ENCODE measurements around the gene KRTAP10-6. TPM values are rescaled to one million over a fixed set of nuclear protein-coding genes. Genes with fewer than 3 reads are reported as not detected.
A peak's percentile ranks its signal among the peaks of the same experiment; 100 is the strongest.

Gene KRTAP10-6
- total and polyA plus RNA-seq, 10 donors, result not detected

DNA sequence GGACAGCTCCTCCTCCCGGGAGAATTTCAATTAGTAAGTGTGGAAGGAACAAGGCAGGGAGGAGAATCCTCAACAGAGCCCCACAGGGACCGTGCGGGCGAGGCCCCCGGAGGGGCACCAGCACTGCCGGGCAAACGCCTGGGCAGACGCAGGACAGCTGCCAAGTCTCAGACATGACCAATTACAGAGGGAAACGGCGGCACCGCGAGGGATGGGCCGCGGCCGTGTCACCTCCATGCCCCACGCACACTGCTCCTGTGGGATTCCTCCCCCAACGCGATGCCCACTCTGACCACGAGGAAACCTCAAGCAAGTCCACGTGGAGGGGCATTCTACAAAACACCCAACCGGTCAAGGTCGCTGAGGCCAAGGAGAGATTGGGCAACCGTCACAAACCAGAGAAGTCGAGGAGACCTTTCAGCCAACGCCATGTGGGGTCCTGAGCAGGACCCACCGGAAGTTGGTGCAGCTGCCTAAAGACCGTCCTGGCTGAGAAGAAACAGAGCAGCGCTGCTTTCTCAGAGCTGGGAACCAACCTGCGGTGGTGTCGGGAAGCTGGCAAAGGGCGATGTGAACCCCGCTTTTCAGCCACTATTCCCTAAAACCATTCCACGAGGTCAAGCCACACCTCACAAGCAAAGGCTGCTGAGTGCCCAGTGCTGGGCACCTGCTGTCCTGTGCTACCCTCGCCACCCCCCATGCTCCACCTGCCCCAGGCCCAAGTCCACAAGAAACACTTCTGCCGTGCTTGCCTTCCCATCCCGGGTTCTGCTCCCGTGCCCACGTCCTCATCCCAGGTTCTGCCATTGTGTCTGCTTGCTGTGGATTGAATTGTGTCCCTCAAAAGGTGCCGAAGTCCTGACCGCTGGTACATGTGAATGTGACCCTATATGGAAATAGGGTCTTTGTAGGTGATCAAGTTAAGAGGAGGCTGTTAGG is 20.2 kb downstream of the KRTAP10-6 start:
- no peaks in the 10 kb centered on the region for H3K36me3 ChIP-seq
- DNase-seq, result peak; percentile 49
- WGBS, 5 donors, result 88 to 93% (median 90%) methylated on average over 40 of the region's 40 CpGs

DNA sequence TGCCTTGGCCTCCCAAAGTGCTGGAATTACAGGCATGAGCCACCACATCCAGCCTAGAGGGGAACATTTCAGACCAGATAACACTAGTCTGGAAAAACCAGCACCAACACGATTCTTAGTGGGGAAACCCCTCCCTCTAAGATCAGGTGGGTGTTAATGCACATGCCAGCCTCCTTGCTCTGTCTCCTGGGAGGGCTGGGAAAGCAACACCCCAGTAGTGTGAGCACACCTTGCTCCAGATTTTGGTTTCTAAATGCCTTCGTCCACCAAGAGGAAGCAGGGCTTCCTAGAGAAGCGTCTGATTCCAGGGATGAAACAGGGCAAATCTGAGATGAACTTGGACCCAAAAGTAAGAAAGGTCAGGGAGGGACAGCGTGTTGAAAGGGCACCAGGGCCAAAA is 21.0 kb downstream of the KRTAP10-6 start:
- TF ChIP-seq, protein P1, sequence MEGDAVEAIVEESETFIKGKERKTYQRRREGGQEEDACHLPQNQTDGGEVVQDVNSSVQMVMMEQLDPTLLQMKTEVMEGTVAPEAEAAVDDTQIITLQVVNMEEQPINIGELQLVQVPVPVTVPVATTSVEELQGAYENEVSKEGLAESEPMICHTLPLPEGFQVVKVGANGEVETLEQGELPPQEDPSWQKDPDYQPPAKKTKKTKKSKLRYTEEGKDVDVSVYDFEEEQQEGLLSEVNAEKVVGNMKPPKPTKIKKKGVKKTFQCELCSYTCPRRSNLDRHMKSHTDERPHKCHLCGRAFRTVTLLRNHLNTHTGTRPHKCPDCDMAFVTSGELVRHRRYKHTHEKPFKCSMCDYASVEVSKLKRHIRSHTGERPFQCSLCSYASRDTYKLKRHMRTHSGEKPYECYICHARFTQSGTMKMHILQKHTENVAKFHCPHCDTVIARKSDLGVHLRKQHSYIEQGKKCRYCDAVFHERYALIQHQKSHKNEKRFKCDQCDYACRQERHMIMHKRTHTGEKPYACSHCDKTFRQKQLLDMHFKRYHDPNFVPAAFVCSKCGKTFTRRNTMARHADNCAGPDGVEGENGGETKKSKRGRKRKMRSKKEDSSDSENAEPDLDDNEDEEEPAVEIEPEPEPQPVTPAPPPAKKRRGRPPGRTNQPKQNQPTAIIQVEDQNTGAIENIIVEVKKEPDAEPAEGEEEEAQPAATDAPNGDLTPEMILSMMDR (IDR thresholded peaks at IDR 0.05 in 8 of 11, conservative IDR thresholded peaks at IDR 0.05 in 3 of 11), result no peak
- TF ChIP-seq POLR2A (IDR thresholded peaks at IDR 0.05) (no peak), POLR2AphosphoS5 (IDR thresholded peaks at IDR 0.05) (no peak)
- intact Hi-C loops (cut with DNase I; ENCODE audit: low total_unique reads), result no loop called here
- peaks cover 0 to 12% (median 5%) of the 10 kb centered on the region in 8 donors for H3K9me3 ChIP-seq
- DNase-seq, result peak; percentile 7
- H3K4me1 ChIP-seq, result peaks cover 0 to 15% (median 5%) of the 10 kb centered on the region in 6 donors
- H3K4me3 ChIP-seq, result no peak overlapping the region
- 65 to 87% (median 78%) methylated on average over 4 of the region's 4 CpGs for WGBS, 5 donors
- H3K27me3 ChIP-seq (replicated peaks in 1 of 7), result peaks cover 0 to 31% (median 0%) of the 10 kb centered on the region in 7 donors
- H3K27ac ChIP-seq, result no peak overlapping the region
- no peaks in the 10 kb centered on the region for H3K36me3 ChIP-seq

More for the DNA sequence above, 20.2 kb downstream of the KRTAP10-6 start:
- TF ChIP-seq POLR2AphosphoS5 (IDR thresholded peaks at IDR 0.05) (no peak), POLR2A (IDR thresholded peaks at IDR 0.05) (no peak)
- TF ChIP-seq, protein P1 (IDR thresholded peaks at IDR 0.05 in 8 of 11, conservative IDR thresholded peaks at IDR 0.05 in 3 of 11), result no peak
- intact Hi-C loops (cut with DNase I; ENCODE audit: low total_unique reads), result no loop called here
- H3K27ac ChIP-seq, result no peak overlapping the region
- peaks cover 0 to 31% (median 0%) of the 10 kb centered on the region in 7 donors for H3K27me3 ChIP-seq (replicated peaks in 1 of 7)
- no peak overlapping the region for H3K4me3 ChIP-seq
- peaks cover 0 to 10% (median 4%) of the 10 kb centered on the region in 6 donors for H3K4me1 ChIP-seq
- H3K9me3 ChIP-seq, result peaks cover 0 to 20% (median 13%) of the 10 kb centered on the region in 8 donors

DNA sequence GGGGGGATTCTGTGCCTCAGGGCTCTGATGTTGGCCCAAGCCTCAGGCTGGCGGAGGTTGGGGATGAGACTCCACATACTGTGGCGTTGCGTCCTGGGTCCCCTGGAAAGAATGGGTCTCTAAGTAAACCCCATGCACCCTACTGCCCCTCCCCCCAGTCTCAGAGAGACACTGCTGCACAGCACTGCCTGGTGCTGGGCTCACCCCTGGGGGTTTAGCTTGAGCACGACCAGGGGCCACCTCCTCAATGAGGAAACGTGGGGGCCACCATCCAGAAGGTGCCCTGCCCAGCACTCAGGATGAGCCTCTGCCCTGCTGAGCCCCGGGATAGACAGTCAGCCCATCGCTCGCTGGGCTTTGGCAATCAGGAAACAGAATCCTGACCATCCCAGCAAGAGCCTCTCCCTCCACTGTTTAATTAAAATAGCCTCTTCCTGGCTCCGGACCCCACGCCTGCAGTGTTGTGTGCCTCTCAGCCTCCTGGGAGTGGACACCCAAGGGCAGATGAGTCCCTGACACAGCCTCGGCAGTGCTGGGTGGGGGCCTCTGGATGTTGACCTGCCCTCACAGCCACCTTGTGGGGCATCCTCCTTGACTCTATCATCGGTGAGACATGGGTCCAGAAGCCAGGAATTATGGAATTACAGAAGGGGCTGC is 22.3 kb downstream of the KRTAP10-6 start:
- WGBS, 5 donors, result 77 to 93% (median 84%) methylated on average over 10 to 12 of the region's 12 CpGs
- no peak overlapping the region for H3K27ac ChIP-seq
- no peak overlapping the region for H3K4me3 ChIP-seq
- no peak for TF ChIP-seq POLR2AphosphoS5 (IDR thresholded peaks at IDR 0.05)
- no peak for TF ChIP-seq POLR2A (IDR thresholded peaks at IDR 0.05)
- TF ChIP-seq, protein P1 (IDR thresholded peaks at IDR 0.05 in 8 of 11, conservative IDR thresholded peaks at IDR 0.05 in 3 of 11), result no peak
- peaks cover 0 to 27% (median 4%) of the 10 kb centered on the region in 6 donors for H3K4me1 ChIP-seq
- no peaks in the 10 kb centered on the region for H3K36me3 ChIP-seq
- peak; percentile 47 for DNase-seq
- peaks cover 0 to 28% (median 0%) of the 10 kb centered on the region in 7 donors for H3K27me3 ChIP-seq (replicated peaks in 1 of 7)
- H3K9me3 ChIP-seq, result peaks cover 0 to 10% (median 2%) of the 10 kb centered on the region in 8 donors
- intact Hi-C loops (cut with DNase I; ENCODE audit: low total_unique reads), result no loop called here
